NCI-H1436 treated with DMSO at 0.1 percent for 48 hours (cell line): Measurements from ENCODE around the gene CORO2B.

Source experiments
- DNase-seq: peaks from one replicate; lab custom pipeline; 2025; lab: John Stamatoyannopoulos, UW

Gene CORO2B

GRCh38 chr15:68700455-68701123 is 121.8 kb downstream of the CORO2B start:
- DNase-seq: peak; percentile 55

GRCh38 chr15:68701886-68702285 is 123.1 kb downstream of the CORO2B start:
- no peak for DNase-seq

- DNase-seq: no peak
These were observed 125.8 kb downstream of the CORO2B start for GRCh38 chr15:68704496-68705021.

GRCh38 chr15:68706256-68706655 is 127.5 kb downstream of the CORO2B start:
- DNase-seq: no peak

GRCh38 chr15:68706931-68707330 is 128.1 kb downstream of the CORO2B start:
- DNase-seq: no peak

GRCh38 chr15:68707386-68707785 is 128.6 kb downstream of the CORO2B start:
- no peak for DNase-seq

GRCh38 chr15:68709876-68710275 is 131.1 kb downstream of the CORO2B start:
- DNase-seq: no peak

GRCh38 chr15:68710536-68710935 is 131.7 kb downstream of the CORO2B start:
- DNase-seq: no peak

GRCh38 chr15:68711406-68711805 is 132.6 kb downstream of the CORO2B start:
- no peak for DNase-seq

- no peak for DNase-seq
These were observed 134.1 kb downstream of the CORO2B start for GRCh38 chr15:68712886-68713285.

GRCh38 chr15:68713874-68714273 is 135.1 kb downstream of the CORO2B start:
- DNase-seq: no peak

- DNase-seq: no peak
These were observed 136.3 kb downstream of the CORO2B start for GRCh38 chr15:68715111-68715510.

- no peak for DNase-seq
These were observed 139.2 kb downstream of the CORO2B start for GRCh38 chr15:68717951-68718350.

- DNase-seq: no peak
These were observed 139.7 kb downstream of the CORO2B start for GRCh38 chr15:68718468-68718867.

- no peak for DNase-seq
These were observed 140.3 kb downstream of the CORO2B start for GRCh38 chr15:68719051-68719450.

GRCh38 chr15:68719672-68720071 is 140.9 kb downstream of the CORO2B start:
- DNase-seq: no peak

GRCh38 chr15:68721886-68722285 is 143.1 kb downstream of the CORO2B start:
- DNase-seq: no peak

- DNase-seq: no peak
These were observed 146.9 kb downstream of the CORO2B start for GRCh38 chr15:68725736-68726135.

GRCh38 chr15:68726246-68726645 is 147.5 kb downstream of the CORO2B start:
- DNase-seq: no peak

- DNase-seq: no peak
These were observed 151.1 kb downstream of the CORO2B start for GRCh38 chr15:68729789-68730411.

GRCh38 chr15:68730471-68730919 is 151.7 kb downstream of the CORO2B start:
- DNase-seq: no peak

- DNase-seq: no peak
These were observed 152.4 kb downstream of the CORO2B start for GRCh38 chr15:68730976-68731897.
